NK-92 (cell line): ENCODE results near the gene ARSH.
"Not testable (repeated sequence)": the region's sequence is repeated elsewhere in the genome, so short reads cannot be mapped to it uniquely, and the experiment has no call there.

ENCODE experiments used
- DNase-seq: peaks from one replicate; lab custom pipeline; 2025; ENCODE audit not compliant: unreplicated experiment; lab: John Stamatoyannopoulos, UW

Gene ARSH

GRCh38 chrX:3006495-3006894 lies at the start of gene ARSH:
ARSH (plus strand) TSS chrX:3006546; CDS start chrX:3006613, 67 bp downstream.
- DNase-seq = no peak

- DNase-seq = no peak
These were observed 48.1 kb upstream of the ARSH start for GRCh38 chrX:2958199-2958598.

GRCh38 chrX:2960861-2961515 lies 45.4 kb upstream of the ARSH start:
- DNase-seq = no peak

GRCh38 chrX:2962381-2962780 lies 44.0 kb upstream of the ARSH start:
- DNase-seq = no peak

GRCh38 chrX:2963449-2963848 lies 42.9 kb upstream of the ARSH start:
- not testable (repeated sequence) for DNase-seq

- not testable (repeated sequence) for DNase-seq
These were observed 42.2 kb upstream of the ARSH start for GRCh38 chrX:2963992-2964794.

GRCh38 chrX:2965965-2966364 lies 40.4 kb upstream of the ARSH start:
- DNase-seq = no peak

GRCh38 chrX:2967012-2967411 lies 39.3 kb upstream of the ARSH start:
- DNase-seq = no peak

GRCh38 chrX:2967584-2967983 lies 38.8 kb upstream of the ARSH start:
- no peak for DNase-seq

GRCh38 chrX:2967998-2968909 lies 38.1 kb upstream of the ARSH start:
- no peak for DNase-seq

- DNase-seq = no peak
These were observed 37.3 kb upstream of the ARSH start for GRCh38 chrX:2969021-2969420.

- DNase-seq = no peak
These were observed 34.0 kb upstream of the ARSH start for GRCh38 chrX:2972391-2972790.

GRCh38 chrX:2974961-2975360 lies 31.4 kb upstream of the ARSH start:
- no peak for DNase-seq

- not testable (repeated sequence) for DNase-seq
These were observed 27.7 kb upstream of the ARSH start for GRCh38 chrX:2978639-2979038.

- DNase-seq = no peak
These were observed 22.0 kb upstream of the ARSH start for GRCh38 chrX:2984342-2984741.

GRCh38 chrX:2989565-2989964 lies 16.8 kb upstream of the ARSH start:
- no peak for DNase-seq

GRCh38 chrX:3010532-3010931 lies 4.2 kb downstream of the ARSH start:
- DNase-seq = no peak

- no peak for DNase-seq
These were observed 11.1 kb downstream of the ARSH start for GRCh38 chrX:3017492-3017891.

- DNase-seq = no peak
These were observed 17.8 kb downstream of the ARSH start for GRCh38 chrX:3024176-3024575.

GRCh38 chrX:3026074-3026815 lies 19.9 kb downstream of the ARSH start:
- no peak for DNase-seq

- DNase-seq = no peak
These were observed 22.8 kb downstream of the ARSH start for GRCh38 chrX:3029129-3029528.
